ENCODE results near the gene CHERP. TPM values are rescaled to one million over a fixed set of nuclear protein-coding genes. Genes with fewer than 3 reads are reported as not detected.

CHERP gene
- total and polyA plus RNA-seq, 2 of the 8 experiments (the other 6 are each of a cell fraction or from before 2014, with no cell fraction given) = 13.9 to 73.7 TPM

DNA sequence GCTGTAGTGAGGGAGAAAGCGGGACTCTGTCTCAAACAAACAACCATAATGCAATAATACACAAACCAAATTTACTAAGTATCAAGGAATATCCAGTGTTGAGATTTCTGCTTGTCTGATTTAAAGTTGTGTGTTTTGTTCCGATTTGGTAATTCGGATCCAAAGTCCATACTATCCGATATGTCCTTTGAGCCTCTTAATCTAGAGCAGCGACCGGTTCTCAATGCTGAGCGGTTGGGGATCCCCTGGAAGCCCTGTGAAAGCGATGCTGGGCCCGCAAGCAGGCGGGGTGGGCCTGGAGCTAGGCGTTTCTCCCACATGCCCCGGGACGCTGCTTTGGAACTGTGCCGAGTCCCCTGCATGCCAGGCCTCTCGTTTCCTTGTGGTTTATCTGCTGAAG lies 25.9 kb downstream of the CHERP start:
- no peak overlapping the region for H3K27ac ChIP-seq (ENCODE audit: low read depth, low read length)
- no peak overlapping the region for H2BK12ac ChIP-seq (ENCODE audit: low read depth, low read length)
- H4K8ac ChIP-seq (ENCODE audit: extremely low read depth, insufficient read depth, low read length) = no peak overlapping the region
- H3K23me2 ChIP-seq (ENCODE audit: low read depth, low read length) = no peaks in the 10 kb centered on the region
- H2BK15ac ChIP-seq (ENCODE audit: low read length) = no peak overlapping the region
- H3K36me3 ChIP-seq (ENCODE audit: control insufficient read depth in 2 of 4, insufficient read depth in 4 of 4, low read length in 3 of 4) = peaks cover 23 to 46% (median 44%) of the 10 kb centered on the region in 4 experiments
- H4K91ac ChIP-seq (replicated peaks; ENCODE audit: insufficient read length, low read length) = no peak overlapping the region
- H4K20me1 ChIP-seq (replicated peaks in 1 of 2; ENCODE audit: control insufficient read depth in 1 of 2, insufficient read depth in 2 of 2, low read length in 2 of 2) = peaks cover 14 to 22% of the 10 kb centered on the region in 2 experiments
- H3K4me3 ChIP-seq (ENCODE audit: extremely low read depth in 1 of 4, insufficient read depth in 2 of 4, low read depth in 3 of 4, low read length in 4 of 4) = no peak overlapping the region
- no peak for FAIRE-seq
- no peaks in the 10 kb centered on the region for H3K79me1 ChIP-seq (ENCODE audit: low read depth, low read length)
- no peak overlapping the region for H2AFZ ChIP-seq (ENCODE audit: low read length)
- H3K79me2 ChIP-seq (ENCODE audit: control insufficient read depth in 1 of 2, insufficient read depth in 2 of 2, low read length in 2 of 2) = no peaks in the 10 kb centered on the region
- no peak overlapping the region for H3K4me2 ChIP-seq (ENCODE audit: insufficient read depth in 1 of 2, low read depth in 2 of 2, low read length in 2 of 2)
- no peak overlapping the region for H2AK5ac ChIP-seq (ENCODE audit: low read depth, low read length)
- no peak overlapping the region for H4K5ac ChIP-seq (ENCODE audit: insufficient read length, low read depth, low read length)
- no peak overlapping the region for H3K9ac ChIP-seq (replicated peaks in 1 of 4; ENCODE audit: extremely low read depth in 1 of 4, low read depth in 3 of 4, low read length in 3 of 4)
- no peak overlapping the region for H2BK120ac ChIP-seq (replicated peaks; ENCODE audit: low read depth, low read length)
- ChIA-PET POLR2A (ENCODE audit: partially characterized antibody) (interaction anchor here (1.2 to 4.5 kb wide), 6 partner anchors 10 to 74 kb away, joined by 3 to 34 read pairs (median 5); partner anchors contain the start of genes C19orf44 and CALR3), CTCF (ENCODE audit: partially characterized antibody) (interaction anchor here (0.6 to 6.1 kb wide), 8 partner anchors 11 to 117 kb away, joined by 3 to 67 read pairs (median 5); no protein-coding TSS in a partner anchor)
- H3K18ac ChIP-seq (ENCODE audit: extremely low read depth, low read length) = no peak overlapping the region
- H3K9me3 ChIP-seq (ENCODE audit: insufficient read depth in 2 of 2, low read depth in 1 of 2, low read length in 1 of 2) = no peaks in the 10 kb centered on the region
- H3K4me1 ChIP-seq (replicated peaks in 1 of 4; ENCODE audit: control insufficient read depth in 3 of 4, insufficient read depth in 4 of 4, low read length in 3 of 4) = no peaks in the 10 kb centered on the region
- no peak overlapping the region for H3K23ac ChIP-seq (ENCODE audit: insufficient read length)
- no peak overlapping the region for H3K4ac ChIP-seq (replicated peaks; ENCODE audit: insufficient read length, low read depth, low read length)
- no peak overlapping the region for H3K56ac ChIP-seq (replicated peaks; ENCODE audit: insufficient read length, low read depth, low read length)
- no peaks in the 10 kb centered on the region for H3K27me3 ChIP-seq (replicated peaks in 1 of 4; ENCODE audit: control insufficient read depth in 3 of 4, extremely low read depth in 1 of 4, insufficient read depth in 3 of 4, low read length in 3 of 4)
- whole genome bisulfite sequencing, 2 experiments (ENCODE audit: extremely low coverage in 1 of 2, insufficient coverage in 1 of 2, insufficient read length in 1 of 2, insufficient replicate concordance in 2 of 2, low coverage in 1 of 2, low lambda C conversion rate in 2 of 2, missing lambda C conversion rate in 1 of 2) = 81% methylated on average over 15 of the region's 15 CpGs; no CpG with 5 or more reads in 1 of the 2 experiments
- no peak for DNase-seq (ENCODE audit: low read depth in 1 of 2, low spot score in 2 of 2)
- no peak for TF ChIP-seq FOSL1 (IDR thresholded peaks at IDR 0.05; ENCODE audit: insufficient read depth, low read depth, low read length)
- no peak for TF ChIP-seq RBBP5 (IDR thresholded peaks at IDR 0.05; ENCODE audit: borderline replicate concordance, low read depth, low read length)
- H2BK20ac ChIP-seq (ENCODE audit: low read length) = no peak overlapping the region
- no peak overlapping the region for H2BK5ac ChIP-seq (ENCODE audit: low read depth, low read length)
- no peak overlapping the region for H3K14ac ChIP-seq (ENCODE audit: insufficient read length)

All from H1 (cell line).